Measurements from ENCODE around the gene PRKCA.

The PRKCA gene

DNA sequence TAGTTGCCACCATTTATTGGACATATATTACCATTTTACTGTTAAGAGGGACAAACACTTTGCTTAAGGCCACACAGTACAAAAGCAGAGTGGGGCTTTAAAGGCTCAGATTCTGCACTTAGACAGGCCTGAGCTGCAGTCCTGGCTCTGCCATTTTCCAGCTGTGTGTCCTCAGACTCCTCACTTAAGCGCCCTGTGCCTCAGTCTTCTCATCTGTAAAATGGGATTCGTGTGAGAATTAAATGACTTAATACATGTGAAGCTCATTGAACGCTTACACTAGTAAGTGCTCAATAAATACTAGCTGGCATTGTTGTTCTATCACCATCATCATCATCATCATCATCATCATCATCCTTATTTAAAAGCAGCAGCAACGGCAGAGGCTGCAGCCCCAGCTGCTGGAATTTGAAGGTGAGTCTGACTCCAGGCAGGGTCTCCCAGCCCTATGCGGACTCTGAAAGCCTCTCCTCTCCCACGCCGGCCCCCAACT is 532.1 kb downstream of the PRKCA start:
- no peaks in the 10 kb centered on the region for H3K9me3 Mint-ChIP-seq
- no peaks in the 10 kb centered on the region for H3K36me3 Mint-ChIP-seq (ENCODE audit: low read depth)
- H3K4me1 Mint-ChIP-seq (ENCODE audit: low read depth): peaks cover 4% of the 10 kb centered on the region
- H3K27ac Mint-ChIP-seq: no peak overlapping the region
- peaks cover 57% of the 10 kb centered on the region for H3K27me3 Mint-ChIP-seq (ENCODE audit: low read depth)
- no peak overlapping the region for H3K4me3 Mint-ChIP-seq

DNA sequence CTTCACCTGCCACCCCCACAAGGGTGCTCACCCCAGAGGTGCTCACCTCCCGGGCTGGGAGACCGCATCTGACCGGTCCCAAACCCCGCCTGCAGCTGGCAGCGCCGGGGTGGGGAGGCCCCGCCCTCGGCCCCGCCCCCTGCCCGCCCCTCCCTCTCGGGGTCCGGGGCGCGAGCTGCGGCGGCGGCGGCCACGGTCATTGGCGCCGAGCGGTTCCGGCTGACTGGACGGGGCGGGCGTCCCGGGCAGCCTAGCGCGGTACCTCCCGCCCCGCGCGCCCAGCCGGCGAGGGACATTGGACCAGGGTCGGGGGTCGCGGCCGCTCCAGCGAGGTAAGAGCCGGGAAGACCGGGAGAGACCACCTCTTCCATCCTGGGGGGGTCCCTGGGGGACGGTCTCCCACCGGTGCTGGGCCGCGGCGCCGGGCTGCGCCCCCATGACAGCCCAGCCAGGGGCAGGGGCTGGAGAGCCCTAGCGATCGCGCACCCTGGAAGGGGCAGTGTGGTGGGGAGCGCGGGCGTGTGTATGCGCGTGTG is 532.6 kb downstream of the PRKCA start, which contains the start of gene CACNG5:
Gene CACNG5, plus strand, starts transcription at position 199 of the 536 bp plus-strand sequence. CDS start 42,216 bp downstream, outside the sequence.
- Mint-ChIP-seq H3K27me3 (ENCODE audit: low read depth) (peaks cover 52% of the 10 kb centered on the region), H3K4me3 (no peak within 1 kb of the TSS)

DNA sequence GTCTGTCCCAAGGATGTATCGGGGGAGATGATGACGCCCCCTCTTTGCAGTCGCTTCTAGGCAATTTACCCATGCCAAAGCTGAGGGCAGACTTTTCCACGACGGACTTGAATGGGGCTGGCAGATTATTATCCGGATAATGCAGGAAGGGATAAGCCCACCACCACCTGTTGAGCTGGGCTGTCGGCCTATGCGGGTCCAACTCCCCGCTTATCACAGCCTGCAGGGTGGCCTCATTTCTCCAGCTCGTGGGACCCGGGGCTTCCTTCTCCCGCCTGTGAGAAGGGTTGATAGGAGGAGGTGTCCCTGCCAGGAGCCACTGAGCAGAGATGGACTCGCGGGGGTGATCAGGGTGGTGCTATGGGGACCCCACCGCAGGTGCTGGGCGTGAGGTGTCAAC is 533.1 kb downstream of the PRKCA start:
- Mint-ChIP-seq H3K27ac (no peak overlapping the region), H3K9me3 (no peaks in the 10 kb centered on the region), H3K27me3 (ENCODE audit: low read depth) (peaks cover 49% of the 10 kb centered on the region), H3K4me1 (ENCODE audit: low read depth) (no peaks in the 10 kb centered on the region), H3K36me3 (ENCODE audit: low read depth) (no peaks in the 10 kb centered on the region), H3K4me3 (no peak overlapping the region)

More for the DNA sequence above, 532.6 kb downstream of the PRKCA start, which contains the start of gene CACNG5:
- Mint-ChIP-seq H3K4me1 (ENCODE audit: low read depth) (peaks cover 2% of the 10 kb centered on the region), H3K36me3 (ENCODE audit: low read depth) (no peaks in the 10 kb centered on the region), H3K9me3 (no peaks in the 10 kb centered on the region), H3K27ac (no peak within 1 kb of the TSS)

DNA sequence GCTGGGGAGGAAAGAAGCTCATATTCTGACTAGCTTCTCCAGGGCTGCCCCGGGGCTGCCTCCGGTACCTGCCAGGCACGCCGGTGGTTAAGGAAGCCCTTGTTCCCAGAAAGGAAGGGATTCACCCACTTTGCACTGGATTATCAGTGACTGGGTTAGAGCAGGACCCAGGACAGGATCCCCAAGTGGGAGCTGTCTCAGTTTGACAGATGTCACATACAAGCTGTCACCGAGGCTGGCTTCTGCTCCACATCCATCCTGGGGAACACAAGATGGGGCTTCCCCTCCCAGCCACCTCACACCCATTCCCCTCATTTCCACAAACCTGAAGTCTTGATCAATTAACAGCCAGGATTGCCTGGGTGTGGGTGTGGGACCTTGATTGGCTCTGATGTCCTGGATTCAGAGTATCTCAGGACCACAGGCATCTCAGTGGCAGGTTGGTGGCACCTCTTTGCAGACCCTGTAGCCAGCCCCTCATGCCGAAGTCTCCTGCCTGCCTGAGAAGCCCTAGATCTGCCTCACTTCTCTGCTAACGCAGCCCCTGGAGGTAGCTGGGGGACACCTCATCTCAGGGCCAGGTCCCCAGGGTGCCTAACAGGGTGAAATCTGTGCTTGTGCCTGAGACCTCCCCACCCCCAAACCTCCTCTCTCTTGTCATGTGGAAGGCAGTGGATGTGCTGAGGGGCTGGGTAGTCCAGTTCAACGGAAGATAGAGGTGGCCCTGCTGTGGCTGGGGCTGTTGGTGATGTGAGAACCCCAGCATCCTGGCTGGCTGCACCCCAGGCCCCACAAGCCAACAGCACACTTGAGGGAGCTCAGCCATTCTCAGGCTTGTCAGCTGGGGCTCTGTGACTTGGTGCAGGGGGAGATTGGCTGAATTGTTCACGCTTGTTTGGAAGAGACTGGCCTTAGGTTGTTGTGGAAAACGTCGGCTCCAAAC is 533.9 kb downstream of the PRKCA start:
- Mint-ChIP-seq H3K27me3 (ENCODE audit: low read depth) (peaks cover 45% of the 10 kb centered on the region), H3K4me3 (no peak overlapping the region), H3K27ac (no peak overlapping the region), H3K4me1 (ENCODE audit: low read depth) (no peaks in the 10 kb centered on the region), H3K9me3 (no peaks in the 10 kb centered on the region), H3K36me3 (ENCODE audit: low read depth) (no peaks in the 10 kb centered on the region)

DNA sequence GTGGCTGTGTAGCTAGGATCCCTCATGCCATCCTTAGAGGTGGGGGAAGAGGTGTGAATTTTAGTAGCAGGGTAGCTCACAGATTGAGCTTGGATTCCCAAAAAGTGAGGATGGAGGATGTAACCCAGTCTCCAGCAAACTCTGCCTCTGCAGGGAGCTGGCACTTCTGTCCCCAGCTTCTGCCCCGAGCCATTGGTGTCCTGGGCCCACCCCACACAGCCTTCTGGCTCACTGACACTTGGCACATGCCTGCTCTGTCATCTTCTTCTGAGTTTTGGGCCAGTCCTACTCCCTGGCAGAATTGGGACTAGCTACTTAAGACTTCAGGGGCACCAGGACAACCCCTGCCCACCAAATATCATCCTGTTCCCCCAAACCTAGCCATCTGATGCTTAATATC is 534.8 kb downstream of the PRKCA start:
- Mint-ChIP-seq H3K27ac (no peak overlapping the region), H3K9me3 (no peaks in the 10 kb centered on the region), H3K4me3 (no peak overlapping the region), H3K4me1 (ENCODE audit: low read depth) (no peaks in the 10 kb centered on the region), H3K27me3 (ENCODE audit: low read depth) (peaks cover 39% of the 10 kb centered on the region), H3K36me3 (ENCODE audit: low read depth) (no peaks in the 10 kb centered on the region)

DNA sequence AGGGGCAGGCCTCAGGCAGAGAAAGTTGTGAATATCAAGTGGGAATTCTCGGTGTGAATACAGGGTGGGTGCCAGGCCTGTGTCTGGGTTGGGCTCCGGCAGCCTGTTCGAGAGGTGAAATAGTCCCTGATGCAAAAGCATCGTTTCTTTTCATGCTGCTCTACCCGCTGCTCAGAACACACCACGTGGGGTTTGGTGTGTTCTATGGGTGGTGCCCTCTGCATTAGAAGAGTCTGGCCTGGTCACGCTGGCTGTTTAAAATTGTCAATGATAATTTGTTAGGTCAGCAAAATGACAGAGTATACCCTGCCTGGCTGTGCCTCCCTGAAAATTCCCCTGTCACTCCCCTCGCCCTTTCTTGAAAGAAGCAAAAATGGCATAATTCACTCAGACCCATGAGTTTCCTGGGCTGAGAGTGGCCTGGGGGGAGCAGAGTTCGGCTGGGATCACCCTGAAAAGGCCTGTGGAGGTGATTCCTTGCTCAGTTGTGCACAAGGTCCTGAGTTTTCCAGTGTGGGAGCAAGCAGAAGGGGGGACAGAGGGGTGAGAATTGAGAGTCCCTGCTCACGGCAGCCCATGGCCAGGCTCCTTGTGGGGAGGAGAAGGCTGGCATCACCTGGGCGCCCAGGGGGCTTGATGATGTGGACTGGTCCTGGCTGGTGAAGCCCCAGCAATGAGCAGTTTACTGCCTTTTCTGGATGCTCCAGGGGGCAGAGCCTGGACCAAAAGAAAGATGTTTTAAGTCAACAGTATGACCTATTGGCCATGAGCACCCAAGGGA is 535.7 kb downstream of the PRKCA start:
- Mint-ChIP-seq H3K27me3 (ENCODE audit: low read depth) (peaks cover 39% of the 10 kb centered on the region), H3K9me3 (no peaks in the 10 kb centered on the region), H3K4me1 (ENCODE audit: low read depth) (no peaks in the 10 kb centered on the region), H3K27ac (no peak overlapping the region), H3K4me3 (no peak overlapping the region), H3K36me3 (ENCODE audit: low read depth) (no peaks in the 10 kb centered on the region)

DNA sequence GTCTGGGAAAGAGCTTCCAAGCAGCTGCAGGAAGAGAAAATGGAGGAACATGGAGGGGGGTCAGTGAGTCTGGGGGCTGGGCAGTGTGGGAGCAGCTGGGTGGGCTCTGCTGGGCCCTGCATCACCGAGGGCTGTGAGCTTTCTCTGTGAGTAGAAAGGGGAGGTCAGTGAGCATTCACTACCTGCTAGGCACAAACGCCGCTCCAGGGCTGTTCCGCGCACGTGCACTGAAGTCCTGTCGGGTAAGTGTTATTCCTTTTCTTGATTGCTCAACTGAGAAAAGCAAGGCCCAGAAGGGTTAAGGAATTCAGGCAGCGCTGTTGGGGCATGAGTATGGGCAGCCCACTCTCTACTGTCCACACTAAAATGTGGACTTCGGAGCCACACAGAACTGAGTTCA is 537.2 kb downstream of the PRKCA start:
- no peak overlapping the region for H3K27ac Mint-ChIP-seq
- no peak overlapping the region for H3K4me3 Mint-ChIP-seq
- peaks cover 25% of the 10 kb centered on the region for H3K27me3 Mint-ChIP-seq (ENCODE audit: low read depth)
- no peaks in the 10 kb centered on the region for H3K9me3 Mint-ChIP-seq
- no peaks in the 10 kb centered on the region for H3K36me3 Mint-ChIP-seq (ENCODE audit: low read depth)
- no peaks in the 10 kb centered on the region for H3K4me1 Mint-ChIP-seq (ENCODE audit: low read depth)

DNA sequence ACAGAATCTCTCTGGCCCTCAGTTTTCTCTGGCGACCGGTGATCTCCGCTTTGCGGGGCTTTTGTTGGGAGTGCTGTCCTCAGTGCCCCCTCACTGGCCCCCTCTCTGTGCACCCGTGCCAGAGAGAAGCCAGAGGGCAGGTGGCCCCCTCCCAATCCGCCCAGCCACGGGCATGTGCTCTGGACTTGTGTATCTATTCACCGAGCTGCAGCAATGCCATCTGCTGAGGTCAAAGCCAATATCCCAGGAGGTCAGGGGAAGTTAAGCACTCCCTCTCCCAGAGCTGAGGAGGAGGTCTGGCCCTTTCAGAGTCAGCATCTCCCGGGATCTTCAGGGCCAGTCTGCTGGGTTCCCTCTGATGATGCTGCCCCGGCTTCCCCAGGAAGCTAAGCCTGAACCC is 537.6 kb downstream of the PRKCA start:
- no peak overlapping the region for H3K4me3 Mint-ChIP-seq
- H3K4me1 Mint-ChIP-seq (ENCODE audit: low read depth): no peaks in the 10 kb centered on the region
- H3K27ac Mint-ChIP-seq: no peak overlapping the region
- no peaks in the 10 kb centered on the region for H3K9me3 Mint-ChIP-seq
- H3K36me3 Mint-ChIP-seq (ENCODE audit: low read depth): no peaks in the 10 kb centered on the region
- H3K27me3 Mint-ChIP-seq (ENCODE audit: low read depth): peaks cover 24% of the 10 kb centered on the region

DNA sequence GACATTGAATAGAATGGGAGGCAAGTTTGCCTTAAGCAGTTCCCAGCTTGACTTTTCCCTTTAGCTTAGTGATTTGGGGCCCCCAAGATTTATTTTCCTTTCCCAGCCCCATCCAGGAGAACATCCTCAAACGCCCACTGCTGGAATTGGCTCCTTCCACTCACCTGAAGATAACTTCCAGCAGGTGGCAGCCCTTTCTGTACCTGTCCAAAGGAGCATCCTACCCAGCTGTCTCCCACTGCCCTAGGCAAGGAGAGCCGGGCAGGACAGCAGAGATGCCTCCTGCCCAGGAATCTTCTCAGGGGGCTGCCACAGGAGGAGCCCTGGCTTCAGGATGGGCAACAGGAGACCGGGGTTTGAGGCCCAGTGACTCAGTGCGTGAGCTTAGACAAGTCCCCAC is 538.9 kb downstream of the PRKCA start:
- Mint-ChIP-seq H3K4me1 (ENCODE audit: low read depth) (no peaks in the 10 kb centered on the region), H3K4me3 (no peak overlapping the region), H3K27ac (no peak overlapping the region), H3K9me3 (peaks cover 2% of the 10 kb centered on the region), H3K27me3 (ENCODE audit: low read depth) (peaks cover 16% of the 10 kb centered on the region), H3K36me3 (ENCODE audit: low read depth) (no peaks in the 10 kb centered on the region)

DNA sequence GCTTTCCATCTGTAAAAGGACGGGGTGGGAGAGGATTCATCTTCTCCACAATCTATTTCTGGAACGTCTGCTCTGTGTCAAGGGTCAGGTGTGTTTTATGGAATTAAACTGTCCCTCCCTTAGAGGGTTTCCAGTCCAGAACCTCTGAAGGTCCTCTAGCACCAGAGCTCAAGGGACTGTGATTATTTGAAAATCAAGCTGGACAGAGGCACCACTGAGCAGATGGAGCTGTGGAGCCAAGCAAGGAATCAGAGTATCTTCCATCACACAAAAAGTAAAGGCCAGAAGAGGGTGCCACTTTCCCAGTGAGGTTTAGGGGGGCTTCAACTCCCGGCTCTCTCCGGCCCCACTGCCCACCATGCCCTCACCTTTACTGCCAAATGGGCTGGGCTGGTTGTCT is 539.3 kb downstream of the PRKCA start:
- peaks cover 6% of the 10 kb centered on the region for H3K9me3 Mint-ChIP-seq
- H3K4me1 Mint-ChIP-seq (ENCODE audit: low read depth): no peaks in the 10 kb centered on the region

DNA sequence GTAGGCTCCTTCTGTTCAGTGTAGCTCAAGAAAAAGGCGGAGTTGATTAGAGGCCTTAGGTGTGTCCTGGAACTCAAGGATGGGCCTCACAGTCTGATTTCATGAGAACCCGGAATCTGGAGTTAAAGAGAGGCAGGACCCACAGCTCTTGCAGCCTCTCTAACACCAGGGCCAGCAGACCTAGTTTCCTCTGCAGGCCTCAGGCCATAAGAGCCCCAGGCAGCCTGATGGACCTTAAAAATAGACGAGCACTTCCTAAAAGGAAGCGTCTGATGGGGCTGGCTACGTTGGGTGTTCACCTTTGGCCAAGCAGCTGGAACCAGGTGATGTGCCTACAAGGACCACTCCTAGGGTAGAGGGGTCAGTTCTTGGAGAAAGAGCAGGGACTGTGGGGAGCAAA is 540.1 kb downstream of the PRKCA start:
- Mint-ChIP-seq H3K4me3 (no peak overlapping the region), H3K27me3 (ENCODE audit: low read depth) (peaks cover 6% of the 10 kb centered on the region), H3K27ac (no peak overlapping the region), H3K9me3 (peaks cover 6% of the 10 kb centered on the region), H3K36me3 (ENCODE audit: low read depth) (no peaks in the 10 kb centered on the region), H3K4me1 (ENCODE audit: low read depth) (no peaks in the 10 kb centered on the region)

More for the DNA sequence above, 539.3 kb downstream of the PRKCA start:
- no peaks in the 10 kb centered on the region for H3K36me3 Mint-ChIP-seq (ENCODE audit: low read depth)
- H3K27me3 Mint-ChIP-seq (ENCODE audit: low read depth): peaks cover 12% of the 10 kb centered on the region
- no peak overlapping the region for H3K27ac Mint-ChIP-seq
- H3K4me3 Mint-ChIP-seq: no peak overlapping the region

DNA sequence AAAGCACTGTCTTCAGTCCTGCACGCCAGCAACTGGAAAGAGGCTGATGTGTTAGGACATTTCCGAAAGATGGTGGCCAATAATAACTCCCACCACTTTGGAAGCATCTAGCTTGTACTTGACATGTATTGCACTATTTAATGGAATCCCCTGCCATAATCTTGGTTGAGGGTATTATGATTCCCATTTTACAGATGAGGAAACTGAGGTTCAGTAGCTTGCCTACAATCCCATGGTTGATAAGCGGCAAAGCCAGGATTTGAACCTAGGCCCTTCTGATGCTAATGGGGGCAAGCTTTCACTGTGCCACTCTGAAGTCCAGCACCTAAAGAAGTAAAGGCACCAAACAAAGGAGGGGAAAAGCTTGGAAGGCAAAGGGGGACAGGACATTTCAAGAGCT is 540.5 kb downstream of the PRKCA start:
- Mint-ChIP-seq H3K4me3 (no peak overlapping the region), H3K4me1 (ENCODE audit: low read depth) (no peaks in the 10 kb centered on the region), H3K9me3 (peaks cover 6% of the 10 kb centered on the region), H3K36me3 (ENCODE audit: low read depth) (no peaks in the 10 kb centered on the region), H3K27ac (no peak overlapping the region), H3K27me3 (ENCODE audit: low read depth) (peaks cover 5% of the 10 kb centered on the region)

DNA sequence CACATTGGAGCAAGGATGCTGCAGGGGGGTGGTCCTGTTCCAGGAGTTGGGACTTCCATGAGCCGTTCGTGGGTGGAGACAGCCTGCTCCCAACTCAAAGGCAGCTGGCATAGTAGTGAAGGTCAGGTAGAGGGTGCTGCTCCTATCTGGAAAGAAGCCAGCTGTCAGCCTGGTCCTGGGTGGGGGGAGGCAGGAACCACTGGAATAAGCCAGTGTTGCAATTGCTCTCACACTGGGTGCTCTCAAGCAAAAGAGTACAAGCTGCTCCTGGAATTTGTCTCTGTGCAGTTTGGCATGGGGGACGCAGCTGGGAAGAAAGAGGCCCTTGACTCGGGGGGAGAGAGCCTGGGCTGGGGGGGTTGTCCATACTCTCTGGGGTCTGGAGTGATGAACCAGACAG is 541.2 kb downstream of the PRKCA start:
- Mint-ChIP-seq H3K27ac (no peak overlapping the region), H3K9me3 (peaks cover 6% of the 10 kb centered on the region), H3K36me3 (ENCODE audit: low read depth) (no peaks in the 10 kb centered on the region), H3K27me3 (ENCODE audit: low read depth) (peaks cover 5% of the 10 kb centered on the region), H3K4me1 (ENCODE audit: low read depth) (no peaks in the 10 kb centered on the region), H3K4me3 (no peak overlapping the region)

DNA sequence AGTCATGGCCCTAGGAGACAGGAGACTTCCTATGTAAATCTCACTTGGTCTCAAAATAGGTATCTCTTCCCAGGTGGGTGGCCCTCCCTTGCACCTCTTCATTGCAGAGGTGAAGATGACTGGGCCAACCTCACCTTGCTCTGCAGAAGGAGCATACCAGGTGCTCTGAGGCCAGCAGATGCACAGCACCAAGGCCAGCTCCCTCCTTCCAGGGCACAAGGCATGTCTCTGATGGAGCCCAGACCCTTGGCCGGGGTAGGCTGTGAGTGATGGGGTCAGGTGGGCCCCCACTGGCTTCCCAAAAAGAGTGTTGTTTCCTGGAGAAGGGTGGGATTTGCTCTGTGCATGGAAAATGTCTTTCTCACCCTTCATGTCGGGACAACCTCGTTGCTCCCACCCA is 545.3 kb downstream of the PRKCA start:
- H3K27me3 Mint-ChIP-seq (ENCODE audit: low read depth): peaks cover 5% of the 10 kb centered on the region
- H3K4me1 Mint-ChIP-seq (ENCODE audit: low read depth): no peaks in the 10 kb centered on the region

More for the DNA sequence above, 545.3 kb downstream of the PRKCA start:
- Mint-ChIP-seq H3K36me3 (ENCODE audit: low read depth) (no peaks in the 10 kb centered on the region), H3K27ac (no peak overlapping the region), H3K4me3 (no peak overlapping the region), H3K9me3 (peaks cover 6% of the 10 kb centered on the region)
